ENCODE data around the gene CCDC183.

CCDC183 gene

DNA sequence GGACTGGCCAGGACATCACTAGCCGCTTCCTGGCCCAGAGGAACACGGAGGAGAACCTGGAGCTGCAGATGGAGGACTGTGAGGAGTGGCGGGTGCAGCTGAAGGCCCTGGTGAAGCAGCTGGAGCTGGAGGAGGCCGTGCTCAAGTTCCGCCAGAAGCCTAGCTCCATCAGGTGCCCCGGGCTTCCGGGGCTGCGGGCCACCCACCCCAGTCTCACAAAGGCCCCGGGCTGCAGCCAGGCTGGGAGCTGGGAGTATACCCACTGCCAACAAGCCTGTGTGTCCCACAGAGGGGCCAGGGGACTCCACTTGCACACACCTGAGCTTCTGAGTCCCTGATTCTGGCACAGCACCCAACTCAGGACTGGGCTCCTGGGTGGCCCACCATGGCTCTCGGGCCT lies 9.9 kb downstream of the CCDC183 start:
- no peak for DNase-seq (ENCODE audit: low spot score)
- no peak overlapping the region for H3K4me3 ChIP-seq
- H3K27ac ChIP-seq: no peak overlapping the region
- TF ChIP-seq, protein P1, sequence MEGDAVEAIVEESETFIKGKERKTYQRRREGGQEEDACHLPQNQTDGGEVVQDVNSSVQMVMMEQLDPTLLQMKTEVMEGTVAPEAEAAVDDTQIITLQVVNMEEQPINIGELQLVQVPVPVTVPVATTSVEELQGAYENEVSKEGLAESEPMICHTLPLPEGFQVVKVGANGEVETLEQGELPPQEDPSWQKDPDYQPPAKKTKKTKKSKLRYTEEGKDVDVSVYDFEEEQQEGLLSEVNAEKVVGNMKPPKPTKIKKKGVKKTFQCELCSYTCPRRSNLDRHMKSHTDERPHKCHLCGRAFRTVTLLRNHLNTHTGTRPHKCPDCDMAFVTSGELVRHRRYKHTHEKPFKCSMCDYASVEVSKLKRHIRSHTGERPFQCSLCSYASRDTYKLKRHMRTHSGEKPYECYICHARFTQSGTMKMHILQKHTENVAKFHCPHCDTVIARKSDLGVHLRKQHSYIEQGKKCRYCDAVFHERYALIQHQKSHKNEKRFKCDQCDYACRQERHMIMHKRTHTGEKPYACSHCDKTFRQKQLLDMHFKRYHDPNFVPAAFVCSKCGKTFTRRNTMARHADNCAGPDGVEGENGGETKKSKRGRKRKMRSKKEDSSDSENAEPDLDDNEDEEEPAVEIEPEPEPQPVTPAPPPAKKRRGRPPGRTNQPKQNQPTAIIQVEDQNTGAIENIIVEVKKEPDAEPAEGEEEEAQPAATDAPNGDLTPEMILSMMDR (IDR thresholded peaks at IDR 0.05): no peak

DNA sequence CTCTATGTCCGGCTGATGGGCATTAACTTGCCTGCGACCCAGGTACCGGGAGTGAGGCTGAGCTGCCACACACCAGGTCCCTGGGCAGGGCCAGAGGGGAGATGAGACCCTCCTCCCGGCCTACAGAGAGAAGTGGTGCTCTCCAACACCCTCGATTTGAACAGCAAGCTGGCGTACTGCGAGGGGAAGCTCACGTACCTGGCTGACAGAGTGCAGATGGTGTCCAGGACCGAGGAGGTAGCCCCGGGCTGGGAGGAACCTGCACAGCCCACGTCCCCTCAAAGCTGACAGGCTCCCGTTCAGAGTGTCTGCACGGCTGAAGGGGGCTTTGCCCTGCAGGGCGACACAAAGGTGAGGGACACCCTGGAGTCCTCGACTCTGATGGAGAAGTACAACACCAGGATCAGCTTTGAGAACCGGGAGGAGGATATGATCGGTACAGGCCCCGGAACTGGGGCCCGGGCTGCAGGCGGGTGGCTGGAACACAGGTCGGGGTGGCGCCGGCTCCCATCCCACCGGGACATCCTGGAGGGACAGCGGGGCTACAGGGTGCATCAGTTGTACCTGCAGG lies 10.6 kb downstream of the CCDC183 start:
- DNase-seq (ENCODE audit: low spot score): no peak
- TF ChIP-seq, protein P1 (IDR thresholded peaks at IDR 0.05): no peak
- H3K4me3 ChIP-seq: peak overlapping the region; percentile 89
- H3K27ac ChIP-seq: peak overlapping the region; percentile 78 to 93

DNA sequence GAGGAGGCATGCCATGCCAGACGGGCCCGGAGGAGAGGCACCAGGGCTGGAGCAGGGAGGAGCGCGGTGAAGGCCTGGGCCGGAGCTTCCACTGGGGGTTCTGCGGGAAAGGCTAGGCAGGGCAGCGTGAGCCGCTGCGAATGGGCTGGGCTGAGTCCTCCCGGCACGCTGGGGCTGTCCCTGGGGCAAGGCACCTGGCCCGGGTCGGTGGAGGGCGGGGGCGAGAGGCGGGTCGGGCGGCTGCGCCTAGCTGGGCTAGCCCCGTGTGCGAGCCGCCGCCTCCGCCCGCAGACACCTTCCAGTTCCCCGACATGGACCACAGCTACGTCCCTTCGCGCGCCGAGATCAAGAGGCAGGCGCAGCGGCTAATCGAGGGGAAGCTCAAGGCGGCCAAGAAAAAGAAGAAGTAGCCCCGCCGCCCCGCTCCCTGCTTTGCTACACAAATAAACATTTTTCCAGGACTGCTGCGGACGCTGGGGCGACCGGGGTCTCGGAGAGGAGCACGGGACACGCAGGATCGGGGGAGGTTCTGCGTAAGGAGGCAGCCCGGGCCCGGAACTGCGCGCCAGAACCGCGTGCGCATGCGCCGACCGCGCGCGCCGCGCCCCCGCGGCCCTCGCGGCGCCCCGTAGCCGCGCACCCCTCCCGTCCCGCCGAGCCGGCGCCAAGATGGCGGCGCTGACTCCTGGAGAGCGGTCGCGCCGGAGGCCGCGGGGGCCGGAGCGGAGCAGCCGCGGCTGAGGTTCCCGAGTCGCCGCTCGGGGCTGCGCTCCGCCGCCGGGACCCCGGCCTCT lies 11.3 kb downstream of the CCDC183 start, which contains the start of gene RABL6:
TSS of gene RABL6 (plus strand) at position 668 of the 794 bp plus-strand sequence. CDS start 249 bp downstream, outside the sequence.
- DNase-seq (ENCODE audit: low spot score): peak; percentile 86
- Histone ChIP-seq H3K27ac (peak within 1 kb of the TSS; percentile 78 to 93), H3K4me3 (peak within 1 kb of the TSS; percentile 89)
- TF ChIP-seq, protein P1 (IDR thresholded peaks at IDR 0.05): no peak

DNA sequence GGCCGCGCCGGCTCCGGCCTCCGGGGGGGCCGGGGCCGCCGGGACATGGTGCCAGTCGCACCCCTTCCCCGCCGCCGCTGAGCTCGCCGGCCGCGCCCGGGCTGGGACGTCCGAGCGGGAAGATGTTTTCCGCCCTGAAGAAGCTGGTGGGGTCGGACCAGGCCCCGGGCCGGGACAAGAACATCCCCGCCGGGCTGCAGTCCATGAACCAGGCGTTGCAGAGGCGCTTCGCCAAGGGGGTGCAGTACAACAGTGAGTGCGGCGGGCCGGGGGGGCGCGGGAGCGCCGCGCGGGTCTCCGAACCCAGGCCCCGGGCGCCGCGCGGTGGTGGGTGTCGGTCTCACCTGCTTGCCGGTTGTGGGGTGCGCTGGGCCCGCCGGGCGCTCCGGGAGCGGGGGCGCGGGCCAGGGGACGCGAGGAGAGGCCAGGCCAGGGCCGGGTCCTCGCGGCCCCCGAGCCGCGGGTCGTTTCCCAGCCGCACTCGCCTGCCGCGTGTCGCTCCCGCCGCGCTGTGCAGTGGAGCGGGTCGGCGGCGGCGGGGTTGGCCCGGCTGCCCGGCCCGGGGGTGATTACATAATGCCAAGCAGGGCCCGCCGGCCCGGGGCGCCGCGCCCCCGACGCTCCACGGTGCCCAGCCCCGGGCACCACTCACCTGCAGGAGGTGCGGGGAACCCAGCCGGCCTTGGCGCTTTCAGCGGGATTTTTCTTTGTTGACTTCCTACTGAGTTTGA lies 12.1 kb downstream of the CCDC183 start:
- peak overlapping the region; percentile 49 to 93 for H3K27ac ChIP-seq
- H3K4me3 ChIP-seq: peak overlapping the region; percentile 89
- DNase-seq (ENCODE audit: low spot score): no peak
- TF ChIP-seq, protein P1 (IDR thresholded peaks at IDR 0.05): no peak

DNA sequence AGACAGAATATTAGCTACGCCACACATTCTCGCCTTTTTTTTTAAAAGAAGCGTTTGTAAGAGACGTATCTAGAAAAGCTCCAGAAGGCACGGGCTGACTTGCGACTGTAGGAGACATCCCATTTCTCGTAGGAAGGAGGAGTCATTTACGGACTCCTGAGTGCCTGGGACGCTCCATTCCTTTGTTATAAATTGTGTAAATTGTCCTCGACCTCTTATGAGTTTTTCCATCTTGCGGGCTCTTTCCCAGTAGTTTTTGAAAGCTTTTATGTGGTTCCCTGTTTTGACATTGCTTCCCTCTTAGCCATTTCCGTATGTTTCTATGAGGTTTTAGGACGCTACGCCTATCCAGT lies 12.6 kb downstream of the CCDC183 start:
- peak overlapping the region; percentile 89 for H3K4me3 ChIP-seq
- H3K27ac ChIP-seq: no peak overlapping the region
- DNase-seq (ENCODE audit: low spot score): no peak
- TF ChIP-seq, protein P1 (IDR thresholded peaks at IDR 0.05): no peak

DNA sequence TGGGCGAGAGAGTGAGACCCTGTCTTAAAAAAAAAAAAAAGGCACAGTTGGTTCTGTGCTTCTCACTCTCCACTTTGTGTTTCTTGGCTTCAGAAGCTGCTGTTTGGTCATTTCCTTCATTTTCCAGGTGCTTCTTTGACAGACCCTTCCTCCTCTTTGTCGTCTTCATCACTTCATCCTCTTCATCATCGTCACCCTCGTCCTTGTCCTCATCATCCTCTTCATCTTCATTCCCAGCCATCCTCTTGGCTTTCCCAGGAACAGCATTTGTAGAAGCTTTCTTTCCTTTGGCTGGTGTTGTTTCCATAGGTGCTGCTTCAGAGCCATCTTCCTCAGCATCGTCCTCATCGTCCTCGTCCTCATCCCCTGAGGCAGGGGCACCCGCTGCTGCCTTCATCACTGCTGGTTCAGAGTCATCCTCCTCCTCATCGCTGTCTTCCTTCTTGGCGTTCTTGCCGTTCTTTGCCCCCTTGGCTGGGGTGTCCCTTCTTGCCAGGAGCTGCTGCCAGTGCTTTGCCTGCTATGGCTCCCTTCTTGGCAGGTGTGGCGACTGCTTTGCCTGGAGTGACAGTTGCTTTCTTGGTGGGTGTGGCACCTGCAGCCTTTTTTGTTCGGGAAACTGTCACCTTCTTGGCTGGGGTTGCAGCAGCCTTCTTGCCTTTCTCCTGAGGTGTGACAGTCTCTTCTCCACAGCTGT lies 18.7 kb downstream of the CCDC183 start:
- H3K4me3 ChIP-seq: no peak overlapping the region
- no peak overlapping the region for H3K27ac ChIP-seq
- no peak for DNase-seq (ENCODE audit: low spot score)
- TF ChIP-seq, protein P1 (IDR thresholded peaks at IDR 0.05): no peak

Measured in coronary artery (tissue), 2 donors.